GM12878 (cell line): ENCODE data around the gene PHACTR3. TPM values are rescaled to one million over a fixed set of nuclear protein-coding genes. Genes with fewer than 3 reads are reported as not detected.

Source experiments
- ATAC-seq: fragments of 200-7000 bp; cut with Tn5 transposase; 3 replicates; pipeline ENCODE4 v1.9.1; 2020; ENCODE audit warnings: mild to moderate bottlenecking, moderate library complexity
- BruUV-seq: library from RNA; stranded (reverse); fragments of 400-500 nt; replicated peaks from 2 replicates; lab custom pipeline; 2021; lab: Mats Ljungman, UMichigan
- CTCF ChIA-PET: fragments of 300-600 bp; sonication (Branson Sonifier 250); formaldehyde crosslinking; extraction: SDS; loops from one replicate; lab custom pipeline; 2021; ENCODE audit warnings: inconsistent platforms; lab: Yijun Ruan, JAX
- POLR2A ChIA-PET: fragments of 350-600 bp; formaldehyde crosslinking; extraction: SDS; loops from one replicate; lab custom pipeline; 2021; ENCODE audit warnings: inconsistent platforms; lab: Charles Lee
- RAD21 ChIA-PET: fragments of 300-600 bp; sonication (Branson Sonifier 250); formaldehyde crosslinking; loops from one replicate; lab custom pipeline; 2023; ENCODE audit warnings: antibody characterized with exemption; ENCODE audit not compliant: unreplicated experiment; lab: Charles Lee
- SMC1A ChIA-PET: fragments of 300-600 bp; sonication (Branson Sonifier 250); formaldehyde crosslinking; loops from one replicate; lab custom pipeline; 2023; ENCODE audit not compliant: unreplicated experiment, uncharacterized antibody; lab: Charles Lee
- DNase-seq: peaks from one replicate; pipeline ENCODE4 v3.0.0-alpha.2; 2011; ENCODE audit warnings: low read depth, low spot score
- FAIRE-seq: peaks from 3 replicates; lab custom pipeline; 2011; peaks lifted over from hg19 to GRCh38; lab: Jason Lieb, UNC
- H2AFZ ChIP-seq: 2 replicates; pipeline ENCODE4 v1.6.0; 2011; ENCODE audit warnings: low read depth, low read length, control low read depth; ENCODE audit not compliant: control insufficient read depth
- H3K27ac ChIP-seq: 2 replicates; pipeline ENCODE4 v1.5.1; 2011; ENCODE audit warnings: control low read depth; ENCODE audit not compliant: control insufficient read depth, insufficient read depth
- H3K27me3 ChIP-seq, 2 experiments: replicated peaks in 1 of 2; 2 replicates each; pipeline versions ENCODE4 v1.6.0 to v1.6.1; 2011; ENCODE audit warnings: low read length in 1 of 2; ENCODE audit not compliant: control insufficient read depth in 2 of 2, insufficient read depth in 2 of 2
- H3K36me3 ChIP-seq, 2 experiments: 2 replicates each; pipeline ENCODE4 v1.5.1; 2011; ENCODE audit warnings: low read length in 1 of 2; ENCODE audit not compliant: control insufficient read depth in 2 of 2, insufficient read depth in 2 of 2
- H3K4me1 ChIP-seq: 2 replicates; pipeline ENCODE4 v1.6.1; 2011; ENCODE audit warnings: mild to moderate bottlenecking, low read length, moderate library complexity, mixed read lengths; ENCODE audit not compliant: control insufficient read depth, insufficient read depth
- H3K4me2 ChIP-seq: 2 replicates; pipeline ENCODE4 v1.6.0; 2011; ENCODE audit warnings: control low read depth; ENCODE audit not compliant: control insufficient read depth, insufficient read depth
- H3K4me3 ChIP-seq: fragments of 200-600 bp; sonication (generic); 2 replicates; pipeline ENCODE4 v1.5.1; 2016
- H3K79me2 ChIP-seq: 2 replicates; pipeline ENCODE4 v1.6.0; 2011; ENCODE audit warnings: low read length; ENCODE audit not compliant: control insufficient read depth, insufficient read depth
- H3K9ac ChIP-seq: 2 replicates; pipeline ENCODE4 v1.8.0; 2011; ENCODE audit warnings: low read length, control low read depth, mixed read lengths; ENCODE audit not compliant: control insufficient read depth, insufficient read depth
- H3K9me3 ChIP-seq: replicated peaks from 3 replicates; pipeline ENCODE4 v1.5.1; 2011; ENCODE audit warnings: mild to moderate bottlenecking, low read length; ENCODE audit not compliant: control insufficient read depth, insufficient read depth
- H4K20me1 ChIP-seq: 2 replicates; pipeline ENCODE4 v1.6.0; 2011; ENCODE audit not compliant: control insufficient read depth, insufficient read depth
- CEBPZ ChIP-seq: fragments of 150-350 bp; IDR thresholded peaks from 2 replicates; pipeline ENCODE4 v1.6.1; 2016; ENCODE audit warnings: low read depth, low read length
- FOS ChIP-seq: IDR thresholded peaks from 3 replicates; pipeline ENCODE4 v1.6.1; 2011; ENCODE audit warnings: borderline replicate concordance; ENCODE audit not compliant: insufficient read length; ENCODE audit errors: extremely low read depth
- FOXK2 ChIP-seq: fragments of 450-650 bp; IDR thresholded peaks from 2 replicates; pipeline ENCODE4 v1.6.1; 2017; ENCODE audit warnings: mild to moderate bottlenecking, moderate library complexity
- KLF5 ChIP-seq: fragments of 450-650 bp; IDR thresholded peaks from 2 replicates; pipeline ENCODE4 v1.6.1; 2014; ENCODE audit warnings: mild to moderate bottlenecking; ENCODE audit not compliant: partially characterized antibody
- LARP7 ChIP-seq: fragments of 450-650 bp; IDR thresholded peaks from 2 replicates; pipeline ENCODE4 v1.6.1; 2017; ENCODE audit warnings: mild to moderate bottlenecking
- MAX ChIP-seq: IDR thresholded peaks from 2 replicates; pipeline ENCODE4 v1.6.1; 2012; ENCODE audit warnings: low read depth, low read length, improper control_type of control experiment
- NKRF ChIP-seq: fragments of 450-650 bp; conservative IDR thresholded peaks from 2 replicates; pipeline ENCODE4 v1.6.1; 2017; ENCODE audit warnings: mild to moderate bottlenecking, moderate library complexity
- POLR2AphosphoS5 ChIP-seq: IDR thresholded peaks from 2 replicates; pipeline ENCODE4 v1.6.1; 2011; ENCODE audit warnings: mild to moderate bottlenecking, low read length, inconsistent platforms
- POU2F2 ChIP-seq: IDR thresholded peaks from 3 replicates; pipeline ENCODE4 v1.6.1; 2011; ENCODE audit warnings: low read depth, mild to moderate bottlenecking, low read length, borderline replicate concordance
- RAD51 ChIP-seq: fragments of 450-650 bp; IDR thresholded peaks from 2 replicates; pipeline ENCODE4 v1.6.1; 2016; ENCODE audit warnings: moderate library complexity, mild to moderate bottlenecking, inconsistent platforms
- REST ChIP-seq: IDR thresholded peaks from 2 replicates; pipeline ENCODE4 v1.6.1; 2012; ENCODE audit warnings: mild to moderate bottlenecking, low read depth, low read length
- SMAD5 ChIP-seq: IDR thresholded peaks from 2 replicates; pipeline ENCODE4 v1.6.1; 2016; ENCODE audit warnings: antibody characterized with exemption, low read depth
- STAT1 ChIP-seq: fragments of 450-650 bp; conservative IDR thresholded peaks from 2 replicates; pipeline ENCODE4 v1.6.1; 2014; ENCODE audit warnings: antibody characterized with exemption, mild to moderate bottlenecking
- TCF12 ChIP-seq: IDR thresholded peaks from 2 replicates; pipeline ENCODE4 v1.6.1; 2011; ENCODE audit warnings: low read depth, mild to moderate bottlenecking, low read length
- ZBED1 ChIP-seq: IDR thresholded peaks from 2 replicates; pipeline ENCODE4 v1.6.1; 2016; ENCODE audit warnings: borderline replicate concordance
- WGBS: methylation state at CpG from one replicate; pipeline ENCODE4 v1.1.6; 2016; ENCODE audit warnings: low lambda C conversion rate; ENCODE audit not compliant: insufficient replicate concordance, insufficient coverage; ENCODE audit errors: missing lambda C conversion rate; 5-methylcytosine and 5-hydroxymethylcytosine counted together
- in situ Hi-C: fragments of 300-500 bp; cut with MboI; formaldehyde crosslinking; loops from 9 replicates; pipeline ENCODE4 v1.14.3; 2018; ENCODE audit warnings: mixed read lengths
- intact Hi-C: fragments of 100-400 bp; cut with micrococcal nuclease; formaldehyde crosslinking; loops from one replicate; pipeline ENCODE4 v1.14.2; 2022; ENCODE audit not compliant: unreplicated experiment
- polyA plus RNA-seq, 11 experiments: library from polyadenylated mRNA; depleted of rRNA in 4 of 11; unstranded in 6 of 11; stranded (reverse) in 5 of 11; fragments of >200 nt; fragmentation: Nextera tagmentation in 4 of 11; fragmentation: Illumina TruSeq in 1 of 11; extraction: Ambion mirVana in 4 of 11; extraction: Trizol in 1 of 11; gene quantifications; 1 replicate in 1 of 11; 2 replicates in 10 of 11; pipeline versions ENCODE4 v1.2.1 to v1.2.3, GENCODE V29; 2011 to 2016; ENCODE audit warnings: inconsistent platforms in 2 of 11, missing spikeins in 2 of 11, low read depth in 1 of 11
- total RNA-seq, 4 experiments: library from RNA; depleted of rRNA in 3 of 4; stranded (reverse); fragments of >200 nt in 3 of 4; fragmentation: Illumina TruSeq in 1 of 4; extraction: Trizol in 1 of 4; gene quantifications; 2 replicates each; pipeline versions ENCODE4 v1.2.1 to v1.2.3, GENCODE V29; 2013 to 2021

Gene PHACTR3
- total and polyA plus RNA-seq, 10 of the 15 experiments (the other 5 are each of a cell fraction or from before 2014, with no cell fraction given), result 0.17 to 2.7 (median 0.27) TPM; not detected in 1

- DNase-seq (no peak), FAIRE-seq (no peak), ATAC-seq (no peak)
- H2AFZ ChIP-seq, result no peak overlapping the region
- ChIA-PET CTCF (interaction anchor here (1.1 kb wide), 1 partner anchor 42 kb away, joined by 3 read pairs; no protein-coding TSS in a partner anchor), RAD21 (no interaction called here), SMC1A (no interaction called here), POLR2A (no interaction called here)
- no peak overlapping the region for H3K27ac ChIP-seq
- H3K27me3 ChIP-seq, result no peaks in the 10 kb centered on the region
- H4K20me1 ChIP-seq, result no peaks in the 10 kb centered on the region
- BruUV-seq, result no TSS peak
- H3K9me3 ChIP-seq, result no peaks in the 10 kb centered on the region
- no peaks in the 10 kb centered on the region for H3K36me3 ChIP-seq
- no peak overlapping the region for H3K9ac ChIP-seq
- WGBS, result 50% methylated on average over 23 of the region's 23 CpGs
- in situ Hi-C loops (loop anchor here (5.0 to 25.0 kb wide), 2 partner anchors 53 to 1562 kb away; no protein-coding TSS in a partner anchor), intact Hi-C loops (no loop called here)
- H3K79me2 ChIP-seq, result no peaks in the 10 kb centered on the region
- H3K4me2 ChIP-seq, result no peak overlapping the region
- no peak overlapping the region for H3K4me3 ChIP-seq
- no peaks in the 10 kb centered on the region for H3K4me1 ChIP-seq
- no peak for TF ChIP-seq SMAD5
- TF ChIP-seq REST, result no peak
- TF ChIP-seq CEBPZ, result no peak
- no peak for TF ChIP-seq POLR2AphosphoS5
- no peak for TF ChIP-seq STAT1
- no peak for TF ChIP-seq RAD51
- TF ChIP-seq FOXK2, result no peak
- no peak for TF ChIP-seq NKRF
- TF ChIP-seq MAX, result no peak
- no peak for TF ChIP-seq FOS
- TF ChIP-seq TCF12, result no peak
- no peak for TF ChIP-seq LARP7
- no peak for TF ChIP-seq ZBED1
- no peak for TF ChIP-seq POU2F2
- no peak for TF ChIP-seq KLF5
Measured at GRCh38 chr20:59774921-59775686, 170.8 kb downstream of the PHACTR3 start.
